Kidney (tissue), 14 donors: ENCODE measurements around the gene TRIO. TPM values are rescaled to one million over a fixed set of nuclear protein-coding genes. Genes with fewer than 3 reads are reported as not detected.

Experiments used
- DNase-seq, 5 donors: peaks; one replicate each; pipeline ENCODE4 v3.0.0-alpha.2; 2013 to 2020
- FAIRE-seq: peaks from 2 replicates; lab custom pipeline; 2012; peaks lifted over from hg19 to GRCh38; lab: Jason Lieb, UNC
- H3K27ac ChIP-seq, 2 donors: one replicate each; pipeline ENCODE4 v1.7.0; 2013; ENCODE audit warnings: low read depth in 2 of 2, low read length in 2 of 2, inconsistent platforms in 1 of 2
- H3K27me3 ChIP-seq: one replicate; pipeline ENCODE4 v1.7.1; 2013; ENCODE audit warnings: low read length, inconsistent platforms; ENCODE audit not compliant: control insufficient read depth, insufficient read depth
- H3K36me3 ChIP-seq, 3 donors: one replicate each; pipeline versions ENCODE4 v1.7.0 to v1.7.1; 2013; ENCODE audit warnings: low read length in 3 of 3, control low read depth in 1 of 3, inconsistent platforms in 1 of 3; ENCODE audit not compliant: insufficient read depth in 3 of 3, control insufficient read depth in 2 of 3
- H3K4me1 ChIP-seq, 3 donors: one replicate each; pipeline versions ENCODE4 v1.7.0 to v1.7.1; 2013; ENCODE audit warnings: low read length in 3 of 3, inconsistent platforms in 1 of 3, low read depth in 1 of 3; ENCODE audit not compliant: control insufficient read depth in 2 of 3, insufficient read depth in 2 of 3
- H3K4me3 ChIP-seq, 3 donors: one replicate each; pipeline versions ENCODE4 v1.7.0 to v1.8.1; 2013; ENCODE audit warnings: low read length in 3 of 3, control low read depth in 1 of 3, inconsistent platforms in 1 of 3
- H3K9ac ChIP-seq, 3 donors: one replicate each; pipeline versions ENCODE4 v1.7.0 to v1.7.1; 2013; ENCODE audit warnings: low read length in 3 of 3, control low read depth in 1 of 3, inconsistent platforms in 1 of 3
- H3K9me3 ChIP-seq, 3 donors: one replicate each; pipeline versions ENCODE4 v1.7.0 to v1.7.1; 2013; ENCODE audit warnings: low read length in 3 of 3, control low read depth in 1 of 3, inconsistent platforms in 1 of 3; ENCODE audit not compliant: control insufficient read depth in 2 of 3, insufficient read depth in 1 of 3
- CTCF ChIP-seq: IDR thresholded peaks from 3 replicates; pipeline ENCODE4 v1.5.1; 2012; ENCODE audit warnings: mild to moderate bottlenecking, moderate library complexity, borderline replicate concordance; ENCODE audit not compliant: insufficient read depth; ENCODE audit errors: extremely low read depth
- intact Hi-C: fragments of 100-400 bp; cut with DNase I; formaldehyde crosslinking; loops from one replicate; pipeline ENCODE4 v1.11.1; 2022
- polyA plus RNA-seq: library from polyadenylated mRNA; stranded (reverse); fragments of 350-450 nt; fragmentation: Illumina TruSeq; extraction: RNeasy Lipid Tissue Mini Kit (QIAGEN cat#74804); gene quantifications from one replicate; pipeline ENCODE4 v1.2.3, GENCODE V29; 2014; ENCODE audit warnings: low read depth, low replicate concordance; ENCODE audit not compliant: insufficient read depth
- total RNA-seq: library from RNA; stranded (reverse); fragmentation: NEBNext Ultra II Directional; extraction: Animal tissue kit (Norgen Biotek cat#: 25700); gene quantifications from one replicate; pipeline ENCODE4 v1.2.1, GENCODE V29; 2021
- donor health status: control.
- donor health status: control.
- donor health status: control.
- donor health status: control.
- donor health status: control.
- donor health status: DM: yes; HTN: yes; CAD: no.
- donor health status: Normal renal cell carcinoma (clear cell type).

The TRIO gene
- total and polyA plus RNA-seq, 2 donors from 2014 or later = 9.5 to 149 TPM

DNA sequence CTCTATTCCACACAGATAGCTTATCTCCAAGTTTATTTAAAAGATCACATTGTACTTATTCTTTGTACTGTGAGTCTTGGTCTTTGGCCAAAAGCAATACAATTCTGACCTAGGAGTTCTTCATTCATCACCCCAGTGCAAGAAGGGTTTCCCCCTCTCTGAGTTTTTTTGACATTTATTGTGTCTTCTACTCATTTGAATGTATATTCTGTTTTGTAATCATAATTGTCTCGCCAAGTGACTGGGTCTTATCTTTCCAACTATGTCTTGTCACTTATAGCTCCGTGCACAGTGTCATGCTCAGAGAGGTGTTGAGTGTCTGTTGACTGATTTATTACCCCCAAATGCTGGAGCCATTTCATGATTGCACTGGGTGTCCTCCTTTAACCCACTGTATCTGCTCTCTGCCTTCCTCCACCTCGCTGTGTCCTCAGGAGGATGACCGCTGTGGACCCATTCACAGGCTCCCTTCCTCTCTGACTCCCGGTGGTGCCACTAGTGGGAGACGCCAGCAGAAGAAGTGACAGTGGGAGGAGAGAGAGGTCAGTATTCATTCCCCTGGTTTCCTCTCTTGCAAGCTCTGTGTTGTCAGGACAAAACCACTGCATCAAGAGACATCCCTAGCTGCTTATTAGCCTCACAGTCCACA, 11.2 kb upstream of the TRIO start:
- intact Hi-C loops = no loop called here
- Histone ChIP-seq H3K36me3 (no peaks in the 10 kb centered on the region), H3K9ac (no peak overlapping the region), H3K4me3 (no peak overlapping the region), H3K4me1 (peaks cover 0 to 2% (median 0%) of the 10 kb centered on the region in 3 donors), H3K27ac (no peak overlapping the region), H3K9me3 (no peaks in the 10 kb centered on the region), H3K27me3 (no peaks in the 10 kb centered on the region)
- DNase-seq = no peak
- TF ChIP-seq CTCF = no peak
- no peak for FAIRE-seq

- Histone ChIP-seq H3K27me3 (no peaks in the 10 kb centered on the region), H3K36me3 (no peaks in the 10 kb centered on the region), H3K4me1 (peaks cover 0 to 2% (median 0%) of the 10 kb centered on the region in 3 donors), H3K9ac (no peak overlapping the region), H3K27ac (no peak overlapping the region), H3K4me3 (no peak overlapping the region), H3K9me3 (no peaks in the 10 kb centered on the region)
- FAIRE-seq (no peak), DNase-seq (no peak)
- intact Hi-C loops = no loop called here
- no peak for TF ChIP-seq CTCF
Measured at GRCh38 chr5:14133394-14133793, 9.7 kb upstream of the TRIO start.

GRCh38 chr5:14134083-14134482, 9.1 kb upstream of the TRIO start:
- Histone ChIP-seq H3K27me3 (no peaks in the 10 kb centered on the region), H3K9me3 (no peaks in the 10 kb centered on the region), H3K9ac (no peak overlapping the region), H3K4me3 (no peak overlapping the region), H3K27ac (no peak overlapping the region), H3K4me1 (peaks cover 0 to 2% (median 0%) of the 10 kb centered on the region in 3 donors), H3K36me3 (no peaks in the 10 kb centered on the region)
- DNase-seq (no peak), FAIRE-seq (no peak)
- TF ChIP-seq CTCF = no peak
- intact Hi-C loops = no loop called here
